HCT116 (cell line): Measurements from ENCODE around the gene NT5C2. TPM values are rescaled to one million over a fixed set of nuclear protein-coding genes. Genes with fewer than 3 reads are reported as not detected.

Experiments
- ATAC-seq: fragments of 200-7000 bp; cut with Tn5 transposase; 2 replicates; pipeline ENCODE4 v1.9.1; 2020; ENCODE audit warnings: mild to moderate bottlenecking, moderate library complexity
- BruUV-seq: library from RNA; stranded (reverse); fragments of 400-500 nt; replicated peaks from 2 replicates; lab custom pipeline; 2021; lab: Mats Ljungman, UMichigan
- CTCF ChIA-PET: fragments of 300-600 bp; sonication (Branson Sonifier 250); formaldehyde crosslinking; loops from one replicate; lab custom pipeline; 2021; ENCODE audit warnings: antibody characterized with exemption; lab: Charles Lee
- POLR2A ChIA-PET: fragments of 300-600, 350-600 bp; sonication (Branson Sonifier 250); formaldehyde crosslinking; loops from one replicate; lab custom pipeline; 2021; ENCODE audit warnings: antibody characterized with exemption; lab: Charles Lee
- RAD21 ChIA-PET, 2 experiments: fragments of 300-600 bp; sonication (Branson Sonifier 250); formaldehyde crosslinking; loops; one replicate each; lab custom pipeline; 2023; ENCODE audit warnings: low total read pairs in 2 of 2; ENCODE audit not compliant: uncharacterized antibody in 2 of 2, unreplicated experiment in 2 of 2, low non-redundant PET in 1 of 2; lab: Charles Lee
- DNase-seq: peaks from one replicate; pipeline ENCODE4 v3.0.0-alpha.2; 2010; ENCODE audit warnings: low read depth, low spot score
- H2AFZ ChIP-seq: fragments of 200-600 bp; shearing (Covaris generic), sonication (generic); 2 replicates; pipeline ENCODE4 v1.6.1; 2017; ENCODE audit warnings: low read depth, mixed run types, mixed read lengths, antibody characterized with exemption, low read length; ENCODE audit not compliant: poor library complexity, severe bottlenecking
- H3K27ac ChIP-seq: 2 replicates; pipeline ENCODE4 v1.5.1; 2012; ENCODE audit warnings: low read depth, low read length
- H3K27me3 ChIP-seq: fragments of 200-600 bp; sonication (generic); 2 replicates; pipeline ENCODE4 v1.6.1; 2016; ENCODE audit warnings: mixed run types, low read length, mixed read lengths; ENCODE audit not compliant: insufficient read depth
- H3K36me3 ChIP-seq, 2 experiments: fragments of 200-500 bp in 1 of 2; fragments of 200-600 bp in 1 of 2; sonication (Bioruptor generic) in 1 of 2; sonication (generic) in 1 of 2; 2 replicates each; pipeline versions ENCODE4 v1.5.1 to v1.6.1; 2014 to 2016; ENCODE audit warnings: low read length in 2 of 2, inconsistent platforms in 1 of 2, mixed read lengths in 1 of 2, mixed run types in 1 of 2; ENCODE audit not compliant: insufficient read depth in 2 of 2, control insufficient read depth in 1 of 2
- H3K4me1 ChIP-seq, 2 experiments: fragments of 200-600 bp in 1 of 2; sonication (generic) in 1 of 2; 2 replicates each; pipeline versions ENCODE4 v1.5.1 to v1.6.1; 2012 to 2017; ENCODE audit warnings: low read length in 2 of 2, inconsistent platforms in 1 of 2, mild to moderate bottlenecking in 1 of 2, mixed read lengths in 1 of 2, mixed run types in 1 of 2, moderate library complexity in 1 of 2; ENCODE audit not compliant: insufficient read depth in 2 of 2, control insufficient read depth in 1 of 2
- H3K4me2 ChIP-seq: fragments of 200-600 bp; sonication (generic); 2 replicates; pipeline ENCODE4 v1.6.1; 2017; ENCODE audit warnings: mixed run types, low read length, mixed read lengths
- H3K4me3 ChIP-seq, 2 experiments: fragments of 200-600 bp in 1 of 2; sonication (generic) in 1 of 2; replicated peaks in 1 of 2; 2 replicates each; pipeline ENCODE4 v1.5.1; 2011 to 2016; ENCODE audit warnings: low read length in 2 of 2, control low read depth in 1 of 2, low read depth in 1 of 2, mild to moderate bottlenecking in 1 of 2, mixed read lengths in 1 of 2, mixed run types in 1 of 2
- H3K79me2 ChIP-seq: fragments of 200-600 bp; sonication (generic); 2 replicates; pipeline ENCODE4 v1.6.1; 2017; ENCODE audit warnings: mild to moderate bottlenecking, mixed run types, low read length, moderate library complexity, mixed read lengths; ENCODE audit not compliant: insufficient read depth
- H3K9ac ChIP-seq: fragments of 200-600 bp; sonication (generic); 2 replicates; pipeline ENCODE4 v1.6.1; 2016; ENCODE audit warnings: low read length, mixed read lengths
- H3K9me2 ChIP-seq: fragments of 200-600 bp; sonication (generic), shearing (Covaris generic); 2 replicates; pipeline ENCODE4 v1.6.1; 2017; ENCODE audit warnings: mixed run types, mild to moderate bottlenecking, moderate library complexity; ENCODE audit not compliant: insufficient read depth
- H3K9me3 ChIP-seq, 2 experiments: fragments of 200-500 bp in 1 of 2; fragments of 200-600 bp in 1 of 2; sonication (Bioruptor generic) in 1 of 2; sonication (generic) in 1 of 2; 2 replicates each; pipeline ENCODE4 v1.6.1; 2014 to 2017; ENCODE audit warnings: low read length in 2 of 2, mixed read lengths in 2 of 2, inconsistent platforms in 1 of 2, low read depth in 1 of 2, mild to moderate bottlenecking in 1 of 2, mixed run types in 1 of 2, moderate library complexity in 1 of 2; ENCODE audit not compliant: control insufficient read depth in 1 of 2, insufficient read depth in 1 of 2
- H4K20me1 ChIP-seq: fragments of 200-600 bp; sonication (generic), shearing (Covaris generic); 2 replicates; pipeline ENCODE4 v1.6.1; 2017; ENCODE audit warnings: mixed run types, mild to moderate bottlenecking, moderate library complexity; ENCODE audit not compliant: insufficient read depth
- CEBPB ChIP-seq: IDR thresholded peaks from 2 replicates; pipeline ENCODE4 v1.6.1; 2012; ENCODE audit warnings: low read depth
- EGR1 ChIP-seq: IDR thresholded peaks from 2 replicates; pipeline ENCODE4 v1.6.1; 2012; ENCODE audit warnings: low read depth
- EZH2 ChIP-seq: fragments of 200-600 bp; sonication (generic); IDR thresholded peaks from 2 replicates; pipeline ENCODE4 v1.6.1; 2017; ENCODE audit warnings: antibody characterized with exemption, mixed run types
- POLR2A ChIP-seq: IDR thresholded peaks from 2 replicates; pipeline ENCODE4 v1.7.0; 2011; ENCODE audit warnings: borderline replicate concordance; ENCODE audit not compliant: insufficient read depth, insufficient read length; ENCODE audit errors: extremely low read depth
- POLR2AphosphoS5 ChIP-seq: IDR thresholded peaks from 2 replicates; pipeline ENCODE4 v1.6.1; 2011; ENCODE audit warnings: mild to moderate bottlenecking, low read depth, low read length, moderate library complexity
- SP1 ChIP-seq: IDR thresholded peaks from 2 replicates; pipeline ENCODE4 v1.6.1; 2012; ENCODE audit warnings: low read depth
- SRF ChIP-seq: IDR thresholded peaks from 2 replicates; pipeline ENCODE4 v1.6.1; 2012; ENCODE audit warnings: low read depth
- ZFX ChIP-seq: fragments of 450-650 bp; IDR thresholded peaks from 2 replicates; pipeline ENCODE4 v1.6.1; 2017
- ZNF274 ChIP-seq: fragments of 200-500 bp; sonication (Bioruptor generic); IDR thresholded peaks from 2 replicates; pipeline ENCODE4 v1.6.1; 2014; ENCODE audit warnings: mild to moderate bottlenecking, low read depth, low read length, inconsistent platforms
- intact Hi-C: fragments of 100-400 bp; cut with micrococcal nuclease; formaldehyde crosslinking; loops from 2 replicates; pipeline ENCODE4 v1.10.0; 2022
- total RNA-seq: library from RNA; stranded (reverse); gene quantifications from one replicate; pipeline ENCODE4 v1.2.1, GENCODE V29; 2021; ENCODE audit not compliant: unreplicated experiment
- TF ChIP-seq, protein P1 (sequence below): IDR thresholded peaks from 2 replicates; pipeline ENCODE4 v1.6.1; 2012; ENCODE audit warnings: low read depth

Gene NT5C2
- total RNA-seq, 1 experiment from 2014 or later, result 63.0 TPM

DNA sequence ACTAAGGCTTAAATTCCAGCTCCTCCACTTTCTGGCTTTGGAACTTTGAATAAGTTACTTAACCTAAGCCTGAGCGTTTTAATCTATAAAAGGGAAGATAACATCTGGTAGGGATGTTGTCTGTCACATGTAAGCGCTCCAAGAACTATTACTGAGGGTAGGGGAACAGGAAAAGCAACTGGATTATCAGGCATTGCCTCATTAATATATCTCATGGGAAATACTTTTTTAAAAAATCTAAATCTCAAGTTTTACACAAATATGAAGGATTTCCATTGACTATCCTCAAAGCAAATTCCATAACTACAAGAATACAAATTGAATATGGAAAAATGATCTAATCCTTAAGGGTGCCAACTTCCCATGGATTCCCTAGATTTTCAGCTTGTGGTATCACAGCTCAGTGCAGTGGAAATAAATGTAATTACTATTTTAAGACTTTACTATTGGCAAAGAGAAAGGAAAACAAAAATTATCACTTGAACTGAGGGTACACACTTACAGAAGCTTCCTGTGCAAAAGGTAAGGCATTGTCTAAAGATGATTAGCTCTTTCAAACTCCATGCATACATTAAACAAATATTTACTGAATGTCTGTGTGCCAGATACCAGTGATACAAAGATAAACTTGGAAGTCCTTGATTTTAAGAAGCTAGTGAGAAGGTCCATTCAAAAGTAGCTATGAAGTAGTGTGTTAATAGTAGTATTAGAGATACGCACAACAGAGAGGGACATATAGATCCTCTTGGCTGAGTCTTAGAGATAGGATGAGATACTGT, 38.4 kb downstream of the NT5C2 start:
- Histone ChIP-seq H3K4me3 (no peak overlapping the region), H2AFZ (no peak overlapping the region), H3K36me3 (peaks cover 0 to 4% of the 10 kb centered on the region in 2 experiments; a peak in 1 of 4 replicates), H4K20me1 (peaks cover 20% of the 10 kb centered on the region), H3K4me1 (peaks cover 0 to 8% of the 10 kb centered on the region in 2 experiments; a peak in 2 of 4 replicates), H3K4me2 (no peak overlapping the region), H3K27me3 (no peaks in the 10 kb centered on the region), H3K9me2 (no peaks in the 10 kb centered on the region), H3K79me2 (peaks cover 68% of the 10 kb centered on the region), H3K27ac (no peak overlapping the region)
- DNase-seq (no peak), ATAC-seq (no peak)
- intact Hi-C loops, result no loop called here
- no peak for TF ChIP-seq POLR2AphosphoS5
- no peak for TF ChIP-seq ZFX
- no peak for TF ChIP-seq SP1
- TF ChIP-seq, protein P1, sequence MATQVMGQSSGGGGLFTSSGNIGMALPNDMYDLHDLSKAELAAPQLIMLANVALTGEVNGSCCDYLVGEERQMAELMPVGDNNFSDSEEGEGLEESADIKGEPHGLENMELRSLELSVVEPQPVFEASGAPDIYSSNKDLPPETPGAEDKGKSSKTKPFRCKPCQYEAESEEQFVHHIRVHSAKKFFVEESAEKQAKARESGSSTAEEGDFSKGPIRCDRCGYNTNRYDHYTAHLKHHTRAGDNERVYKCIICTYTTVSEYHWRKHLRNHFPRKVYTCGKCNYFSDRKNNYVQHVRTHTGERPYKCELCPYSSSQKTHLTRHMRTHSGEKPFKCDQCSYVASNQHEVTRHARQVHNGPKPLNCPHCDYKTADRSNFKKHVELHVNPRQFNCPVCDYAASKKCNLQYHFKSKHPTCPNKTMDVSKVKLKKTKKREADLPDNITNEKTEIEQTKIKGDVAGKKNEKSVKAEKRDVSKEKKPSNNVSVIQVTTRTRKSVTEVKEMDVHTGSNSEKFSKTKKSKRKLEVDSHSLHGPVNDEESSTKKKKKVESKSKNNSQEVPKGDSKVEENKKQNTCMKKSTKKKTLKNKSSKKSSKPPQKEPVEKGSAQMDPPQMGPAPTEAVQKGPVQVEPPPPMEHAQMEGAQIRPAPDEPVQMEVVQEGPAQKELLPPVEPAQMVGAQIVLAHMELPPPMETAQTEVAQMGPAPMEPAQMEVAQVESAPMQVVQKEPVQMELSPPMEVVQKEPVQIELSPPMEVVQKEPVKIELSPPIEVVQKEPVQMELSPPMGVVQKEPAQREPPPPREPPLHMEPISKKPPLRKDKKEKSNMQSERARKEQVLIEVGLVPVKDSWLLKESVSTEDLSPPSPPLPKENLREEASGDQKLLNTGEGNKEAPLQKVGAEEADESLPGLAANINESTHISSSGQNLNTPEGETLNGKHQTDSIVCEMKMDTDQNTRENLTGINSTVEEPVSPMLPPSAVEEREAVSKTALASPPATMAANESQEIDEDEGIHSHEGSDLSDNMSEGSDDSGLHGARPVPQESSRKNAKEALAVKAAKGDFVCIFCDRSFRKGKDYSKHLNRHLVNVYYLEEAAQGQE, result no peak
- no peak for TF ChIP-seq SRF
- no peak for TF ChIP-seq ZNF274
- no peak for TF ChIP-seq CEBPB
- TF ChIP-seq EGR1, result no peak
- TF ChIP-seq POLR2A, result no peak
- TF ChIP-seq EZH2, result no peak
- TF ChIP-seq, all 23 proteins: peak for 0
- H3K9me3 ChIP-seq, result no peaks in the 10 kb centered on the region
- ChIA-PET CTCF (interaction anchor here (1.4 kb wide), 1 partner anchor 90 kb away, joined by 4 read pairs; no protein-coding TSS in a partner anchor), POLR2A (interaction anchor here (0.6 to 1.1 kb wide), 3 partner anchors 9 to 48 kb away, joined by 3 read pairs; no protein-coding TSS in a partner anchor), RAD21 (no interaction called here)
- no TSS peak for BruUV-seq
- H3K9ac ChIP-seq, result no peak overlapping the region
